Activated naive CD8-positive, alpha-beta T cell (primary cell): ENCODE results near the gene RFT1.
A peak's percentile ranks its signal among the peaks of the same experiment; 100 is the strongest.

Source experiments
- H3K27ac Mint-ChIP-seq: one replicate; pipeline ENCODE4 v1.8.0; 2021; ENCODE audit warnings: mixed read lengths
- H3K27me3 Mint-ChIP-seq: one replicate; pipeline ENCODE4 v1.8.0; 2021; ENCODE audit warnings: mixed read lengths
- H3K36me3 Mint-ChIP-seq: one replicate; pipeline ENCODE4 v1.8.0; 2021; ENCODE audit warnings: mixed read lengths
- H3K4me1 Mint-ChIP-seq: one replicate; pipeline ENCODE4 v1.8.0; 2021; ENCODE audit warnings: low read depth, mixed read lengths
- H3K4me3 Mint-ChIP-seq: one replicate; pipeline ENCODE4 v1.8.0; 2021; ENCODE audit warnings: mild to moderate bottlenecking, mixed read lengths
- H3K9me3 Mint-ChIP-seq: one replicate; pipeline ENCODE4 v1.8.0; 2021; ENCODE audit warnings: low read depth, mixed read lengths

RFT1 gene, protein sequence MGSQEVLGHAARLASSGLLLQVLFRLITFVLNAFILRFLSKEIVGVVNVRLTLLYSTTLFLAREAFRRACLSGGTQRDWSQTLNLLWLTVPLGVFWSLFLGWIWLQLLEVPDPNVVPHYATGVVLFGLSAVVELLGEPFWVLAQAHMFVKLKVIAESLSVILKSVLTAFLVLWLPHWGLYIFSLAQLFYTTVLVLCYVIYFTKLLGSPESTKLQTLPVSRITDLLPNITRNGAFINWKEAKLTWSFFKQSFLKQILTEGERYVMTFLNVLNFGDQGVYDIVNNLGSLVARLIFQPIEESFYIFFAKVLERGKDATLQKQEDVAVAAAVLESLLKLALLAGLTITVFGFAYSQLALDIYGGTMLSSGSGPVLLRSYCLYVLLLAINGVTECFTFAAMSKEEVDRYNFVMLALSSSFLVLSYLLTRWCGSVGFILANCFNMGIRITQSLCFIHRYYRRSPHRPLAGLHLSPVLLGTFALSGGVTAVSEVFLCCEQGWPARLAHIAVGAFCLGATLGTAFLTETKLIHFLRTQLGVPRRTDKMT

GRCh38 chr3:53130179-53131061 lies at the start of gene RFT1:
Gene RFT1 (minus strand): TSS chr3:53130435. CDS start chr3:53130400, 35 bp downstream.
- H3K36me3 Mint-ChIP-seq, result no peaks in the 10 kb centered on the region
- no peaks in the 10 kb centered on the region for H3K27me3 Mint-ChIP-seq
- H3K27ac Mint-ChIP-seq, result peak within 1 kb of the TSS; percentile 97
- H3K4me3 Mint-ChIP-seq, result peak within 1 kb of the TSS; percentile 95
- H3K4me1 Mint-ChIP-seq, result peaks cover 26% of the 10 kb centered on the region
- no peaks in the 10 kb centered on the region for H3K9me3 Mint-ChIP-seq

DNA sequence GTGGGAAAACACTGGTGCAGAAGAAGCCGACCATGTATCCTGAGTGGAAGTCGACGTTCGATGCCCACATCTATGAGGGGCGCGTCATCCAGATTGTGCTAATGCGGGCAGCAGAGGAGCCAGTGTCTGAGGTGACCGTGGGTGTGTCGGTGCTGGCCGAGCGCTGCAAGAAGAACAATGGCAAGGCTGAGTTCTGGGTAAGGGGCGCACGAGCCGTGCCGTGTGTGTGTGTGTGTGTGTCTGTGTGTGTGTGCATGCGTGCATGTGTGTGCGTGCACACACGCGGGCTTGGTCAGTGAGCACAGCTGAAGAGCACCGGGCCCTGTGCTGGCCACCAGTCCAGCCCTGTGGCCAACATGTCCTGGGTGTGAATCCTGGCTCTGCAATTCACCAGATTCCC lies 49.3 kb upstream of the RFT1 start:
- no peak overlapping the region for H3K27ac Mint-ChIP-seq
- H3K36me3 Mint-ChIP-seq, result peaks cover 3% of the 10 kb centered on the region
- no peaks in the 10 kb centered on the region for H3K4me1 Mint-ChIP-seq

DNA sequence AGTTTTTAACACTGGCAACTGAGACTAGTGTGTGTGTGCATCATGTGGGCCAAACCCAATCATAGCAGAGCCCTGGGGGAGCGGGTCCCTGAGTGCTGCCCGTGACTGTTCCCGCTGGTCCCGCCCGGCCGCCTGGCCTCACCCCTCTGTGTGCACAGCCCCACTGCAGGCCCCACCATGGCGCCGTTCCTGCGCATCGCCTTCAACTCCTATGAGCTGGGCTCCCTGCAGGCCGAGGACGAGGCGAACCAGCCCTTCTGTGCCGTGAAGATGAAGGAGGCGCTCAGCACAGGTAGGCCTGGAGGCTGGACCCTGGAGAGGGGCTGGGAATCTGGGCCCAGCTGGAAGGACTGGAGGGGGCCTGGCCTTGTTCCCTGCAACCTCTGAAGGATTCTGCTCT lies 48.0 kb upstream of the RFT1 start:
- peaks cover 2% of the 10 kb centered on the region for H3K4me1 Mint-ChIP-seq
- H3K9me3 Mint-ChIP-seq, result no peaks in the 10 kb centered on the region
- no peak overlapping the region for H3K4me3 Mint-ChIP-seq

More for the DNA sequence above, 49.3 kb upstream of the RFT1 start:
- Mint-ChIP-seq H3K4me3 (no peak overlapping the region), H3K27me3 (no peaks in the 10 kb centered on the region), H3K9me3 (no peaks in the 10 kb centered on the region)

DNA sequence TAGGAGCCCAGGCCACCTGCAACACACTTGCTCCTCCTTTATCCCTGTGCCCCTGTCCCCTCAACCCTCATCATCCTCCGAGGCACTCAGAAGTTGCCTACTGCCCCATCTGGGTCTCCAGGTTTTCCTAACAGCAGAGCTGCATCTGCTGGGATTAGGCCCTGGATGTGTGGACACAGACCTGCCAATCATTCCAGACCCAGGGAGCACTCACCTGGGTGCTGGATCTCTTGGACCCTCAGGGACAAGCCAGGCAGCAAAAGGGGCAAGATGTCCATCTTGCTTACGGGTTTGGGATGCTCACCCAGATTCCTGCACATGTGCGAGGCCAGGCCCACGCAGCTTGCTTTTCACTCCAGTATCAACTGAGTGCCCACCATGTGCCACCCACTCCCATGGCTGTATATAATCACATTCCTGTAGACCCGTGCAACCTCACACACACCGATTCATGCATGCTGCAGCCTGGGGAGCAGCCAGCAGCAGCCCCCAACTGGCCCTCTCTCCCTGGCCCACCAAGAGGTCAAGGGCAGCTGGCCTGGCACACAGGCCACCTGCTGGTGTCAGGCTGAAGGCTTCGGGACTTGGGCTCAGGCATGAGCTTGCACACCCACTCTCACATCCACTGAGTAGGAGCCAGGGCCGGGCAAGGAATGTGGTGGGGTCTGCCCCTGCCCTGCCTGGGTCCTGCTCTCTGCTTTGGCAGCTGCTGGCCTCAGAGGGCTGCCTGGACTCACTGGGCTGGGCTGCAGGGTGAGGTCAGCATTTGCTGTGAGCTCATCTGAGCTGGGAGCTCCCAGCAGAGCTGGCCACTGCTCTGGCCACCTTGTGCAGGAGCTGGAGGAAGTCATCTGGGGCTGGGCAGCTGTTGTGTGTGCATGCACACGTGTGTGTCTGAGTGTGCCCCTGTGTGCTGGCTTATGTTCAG lies 45.6 kb upstream of the RFT1 start:
- Mint-ChIP-seq H3K36me3 (peaks cover 5% of the 10 kb centered on the region), H3K9me3 (no peaks in the 10 kb centered on the region), H3K27ac (no peak overlapping the region), H3K4me1 (peaks cover 7% of the 10 kb centered on the region), H3K27me3 (no peaks in the 10 kb centered on the region), H3K4me3 (no peak overlapping the region)

More for the DNA sequence above, 48.0 kb upstream of the RFT1 start:
- peaks cover 5% of the 10 kb centered on the region for H3K36me3 Mint-ChIP-seq
- no peak overlapping the region for H3K27ac Mint-ChIP-seq
- H3K27me3 Mint-ChIP-seq, result no peaks in the 10 kb centered on the region

DNA sequence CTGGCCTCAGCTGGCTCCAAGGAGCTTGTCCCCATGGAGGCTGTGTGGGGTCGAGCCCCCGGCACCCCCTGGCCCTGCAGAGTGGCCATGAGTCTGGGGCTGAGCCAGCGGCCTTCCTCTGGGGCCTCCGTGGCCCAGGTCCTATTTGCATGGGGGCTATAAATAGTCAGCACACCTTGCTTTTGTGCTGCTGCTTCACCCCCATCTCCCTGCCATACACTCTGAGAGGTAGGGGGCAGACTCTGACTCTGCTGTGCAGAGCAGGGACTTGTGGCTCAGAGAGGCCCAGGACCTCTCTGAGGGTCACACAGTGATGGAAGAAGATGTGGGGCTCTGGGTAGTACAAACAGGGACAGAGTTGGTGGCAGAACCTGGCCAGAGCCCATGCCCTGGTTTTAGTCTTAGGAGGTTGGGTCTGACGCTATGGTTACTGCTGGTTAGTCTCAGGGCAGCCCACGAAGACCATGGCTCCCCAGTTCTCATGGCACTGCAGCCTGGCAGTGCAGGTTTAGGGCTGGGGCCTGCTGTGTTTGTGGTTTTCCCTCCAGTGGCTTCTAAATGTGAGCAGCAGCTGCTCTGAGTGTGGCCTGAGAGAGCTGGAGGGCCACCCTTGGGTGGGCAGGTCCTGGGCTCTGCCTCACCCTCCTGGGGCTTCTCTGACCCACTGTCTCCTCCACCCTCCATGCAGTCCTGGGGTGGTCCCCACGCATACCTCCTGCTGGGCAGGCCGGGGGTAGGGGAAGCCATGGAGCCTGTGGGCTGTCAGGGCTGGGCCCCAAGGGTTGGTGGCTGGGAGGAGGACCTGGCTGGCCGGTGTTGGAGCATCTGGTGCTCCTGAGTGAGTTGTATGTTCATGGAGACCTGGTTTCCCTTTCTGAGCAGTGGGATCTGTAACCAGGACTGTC lies 44.4 kb upstream of the RFT1 start:
- no peaks in the 10 kb centered on the region for H3K27me3 Mint-ChIP-seq
- peaks cover 5% of the 10 kb centered on the region for H3K36me3 Mint-ChIP-seq
- H3K9me3 Mint-ChIP-seq, result no peaks in the 10 kb centered on the region
- no peak overlapping the region for H3K27ac Mint-ChIP-seq
- no peak overlapping the region for H3K4me3 Mint-ChIP-seq
- peaks cover 14% of the 10 kb centered on the region for H3K4me1 Mint-ChIP-seq

DNA sequence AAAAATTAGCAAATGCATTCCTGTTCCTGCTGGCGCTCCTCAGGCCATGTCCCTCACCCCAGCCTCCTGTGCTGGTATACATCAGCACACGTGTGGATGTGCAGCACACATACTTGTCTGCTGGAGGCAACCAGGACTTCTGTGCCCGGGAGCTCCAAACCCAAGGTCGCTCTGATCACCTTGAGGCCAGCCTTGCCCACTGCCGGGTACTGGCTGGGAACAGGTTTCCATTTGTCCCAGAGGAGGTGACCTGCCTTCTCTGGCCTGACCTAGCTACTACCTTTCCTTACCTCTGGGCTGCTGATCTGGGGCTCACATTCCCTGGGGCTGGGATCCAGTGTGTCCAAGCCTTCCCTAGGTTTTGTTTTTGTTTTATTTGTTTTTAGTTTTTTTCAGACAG lies 42.9 kb upstream of the RFT1 start:
- Mint-ChIP-seq H3K27me3 (no peaks in the 10 kb centered on the region), H3K4me3 (no peak overlapping the region), H3K27ac (no peak overlapping the region), H3K36me3 (peaks cover 3% of the 10 kb centered on the region), H3K9me3 (no peaks in the 10 kb centered on the region), H3K4me1 (peaks cover 22% of the 10 kb centered on the region)

GRCh38 chr3:53171827-53172505 lies 41.7 kb upstream of the RFT1 start:
- Mint-ChIP-seq H3K4me3 (no peak overlapping the region), H3K27ac (no peak overlapping the region), H3K27me3 (no peaks in the 10 kb centered on the region), H3K36me3 (peaks cover 3% of the 10 kb centered on the region), H3K4me1 (peaks cover 22% of the 10 kb centered on the region), H3K9me3 (no peaks in the 10 kb centered on the region)

- Mint-ChIP-seq H3K36me3 (peaks cover 3% of the 10 kb centered on the region), H3K9me3 (no peaks in the 10 kb centered on the region), H3K27me3 (no peaks in the 10 kb centered on the region), H3K27ac (no peak overlapping the region), H3K4me3 (no peak overlapping the region), H3K4me1 (peaks cover 22% of the 10 kb centered on the region)
These were observed 40.8 kb upstream of the RFT1 start for GRCh38 chr3:53171064-53171418.

GRCh38 chr3:53170325-53171063 lies 40.3 kb upstream of the RFT1 start:
- H3K4me1 Mint-ChIP-seq, result peaks cover 22% of the 10 kb centered on the region
- H3K36me3 Mint-ChIP-seq, result peaks cover 3% of the 10 kb centered on the region
- H3K4me3 Mint-ChIP-seq, result no peak overlapping the region
- no peaks in the 10 kb centered on the region for H3K27me3 Mint-ChIP-seq
- H3K9me3 Mint-ChIP-seq, result no peaks in the 10 kb centered on the region
- H3K27ac Mint-ChIP-seq, result no peak overlapping the region

- peaks cover 3% of the 10 kb centered on the region for H3K36me3 Mint-ChIP-seq
- no peak overlapping the region for H3K27ac Mint-ChIP-seq
- H3K9me3 Mint-ChIP-seq, result no peaks in the 10 kb centered on the region
- H3K27me3 Mint-ChIP-seq, result no peaks in the 10 kb centered on the region
- no peak overlapping the region for H3K4me3 Mint-ChIP-seq
- H3K4me1 Mint-ChIP-seq, result peaks cover 22% of the 10 kb centered on the region
These were observed 39.6 kb upstream of the RFT1 start for GRCh38 chr3:53169832-53170324.

DNA sequence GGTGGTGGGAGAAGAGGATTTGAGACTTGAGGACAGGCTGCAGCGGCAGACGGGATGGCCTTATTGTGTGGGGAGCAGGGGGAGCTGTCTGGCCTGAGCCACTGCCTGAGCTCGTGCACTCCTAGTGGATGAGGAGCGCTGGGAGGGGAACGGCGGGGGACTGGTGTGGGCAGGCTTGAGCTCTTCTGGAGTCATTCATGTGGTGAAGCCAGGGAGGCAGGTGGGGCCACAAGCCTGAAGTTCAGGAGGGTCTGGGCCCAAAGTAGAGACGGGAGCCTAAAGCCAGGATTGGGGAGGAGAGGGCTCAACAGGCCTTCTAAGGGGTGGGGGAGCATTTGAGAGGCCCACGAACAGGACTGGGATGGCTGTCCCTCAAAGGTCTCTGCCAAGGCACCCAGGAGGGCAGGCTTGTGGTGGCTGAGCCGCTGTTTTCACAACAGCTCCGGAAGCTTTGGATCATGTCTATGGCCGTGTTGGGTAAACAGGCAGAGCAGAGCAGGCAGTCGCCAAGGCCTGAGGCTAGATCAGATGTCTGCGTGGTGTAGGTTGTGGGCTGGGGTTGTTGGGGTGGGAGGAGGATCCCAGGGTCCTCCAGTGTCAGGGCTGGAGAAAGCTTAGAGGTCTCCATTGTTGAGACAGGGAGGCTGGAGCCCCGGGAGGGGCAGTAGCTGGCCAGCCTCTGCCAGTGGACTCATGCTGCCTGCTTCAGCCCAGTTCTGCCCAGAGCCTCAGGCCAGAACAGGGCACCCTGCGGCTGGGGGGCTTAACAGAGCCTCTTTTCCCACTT lies 39.0 kb upstream of the RFT1 start:
- H3K27ac Mint-ChIP-seq, result no peak overlapping the region
- no peak overlapping the region for H3K4me3 Mint-ChIP-seq

More for the DNA sequence above, 39.0 kb upstream of the RFT1 start:
- H3K27me3 Mint-ChIP-seq, result no peaks in the 10 kb centered on the region
- peaks cover 3% of the 10 kb centered on the region for H3K36me3 Mint-ChIP-seq
- H3K9me3 Mint-ChIP-seq, result no peaks in the 10 kb centered on the region
- H3K4me1 Mint-ChIP-seq, result peaks cover 22% of the 10 kb centered on the region
